Gastroesophageal sphincter (tissue), 2 donors: Measurements from ENCODE around the gene RBMS2.

ENCODE experiments used
- POLR2A ChIP-seq, 2 donors: fragments of 450-650 bp; IDR thresholded peaks; one replicate each; pipeline ENCODE4 v1.6.1; 2017; ENCODE audit warnings: antibody characterized with exemption in 2 of 2, mild to moderate bottlenecking in 2 of 2, moderate library complexity in 1 of 2
- POLR2AphosphoS5 ChIP-seq: sonication (generic); formaldehyde crosslinking; IDR thresholded peaks from one replicate; pipeline ENCODE4 v1.6.1; 2017; ENCODE audit warnings: antibody characterized with exemption

GRCh38 chr12:56614627-56615026 is 93.0 kb downstream of the RBMS2 start:
- TF ChIP-seq POLR2AphosphoS5 (no peak), POLR2A (IDR thresholded peaks at IDR 0.05) (no peak)
